ENCODE measurements around the gene SHF.
"Not testable (repeated sequence)": the region's sequence is repeated elsewhere in the genome, so short reads cannot be mapped to it uniquely, and the experiment has no call there.

DNA sequence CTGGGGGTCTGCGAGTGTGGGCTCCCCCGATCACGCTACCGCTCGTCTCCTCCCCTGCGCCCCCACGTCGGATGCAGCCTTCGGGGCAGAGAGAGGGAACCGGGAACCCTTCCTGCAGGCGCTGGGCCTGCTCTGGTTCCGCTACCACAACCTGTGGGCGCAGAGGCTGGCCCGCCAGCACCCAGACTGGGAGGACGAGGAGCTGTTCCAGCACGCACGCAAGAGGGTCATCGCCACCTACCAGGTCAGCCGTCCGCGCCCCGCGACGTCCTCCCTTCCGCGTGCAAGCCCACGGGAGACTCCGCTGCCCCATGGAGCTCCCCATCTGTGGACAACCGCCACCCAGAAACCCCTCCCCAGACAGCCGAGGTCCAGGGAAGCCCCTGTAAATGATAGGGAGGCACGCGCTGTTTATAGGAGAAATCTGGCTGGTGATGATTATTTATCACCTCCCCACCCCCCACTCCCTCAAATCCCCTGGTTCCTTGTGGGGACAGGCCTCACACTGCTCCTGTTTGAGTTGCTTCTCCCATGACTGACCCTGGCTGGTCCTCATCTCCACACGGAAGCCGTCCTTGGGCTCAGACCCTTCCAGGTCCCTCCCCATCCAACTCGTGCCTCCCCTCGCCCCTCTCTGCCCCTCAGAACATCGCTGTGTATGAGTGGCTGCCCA, 51.9 kb downstream of the SHF start:
- TF ChIP-seq, protein P1, sequence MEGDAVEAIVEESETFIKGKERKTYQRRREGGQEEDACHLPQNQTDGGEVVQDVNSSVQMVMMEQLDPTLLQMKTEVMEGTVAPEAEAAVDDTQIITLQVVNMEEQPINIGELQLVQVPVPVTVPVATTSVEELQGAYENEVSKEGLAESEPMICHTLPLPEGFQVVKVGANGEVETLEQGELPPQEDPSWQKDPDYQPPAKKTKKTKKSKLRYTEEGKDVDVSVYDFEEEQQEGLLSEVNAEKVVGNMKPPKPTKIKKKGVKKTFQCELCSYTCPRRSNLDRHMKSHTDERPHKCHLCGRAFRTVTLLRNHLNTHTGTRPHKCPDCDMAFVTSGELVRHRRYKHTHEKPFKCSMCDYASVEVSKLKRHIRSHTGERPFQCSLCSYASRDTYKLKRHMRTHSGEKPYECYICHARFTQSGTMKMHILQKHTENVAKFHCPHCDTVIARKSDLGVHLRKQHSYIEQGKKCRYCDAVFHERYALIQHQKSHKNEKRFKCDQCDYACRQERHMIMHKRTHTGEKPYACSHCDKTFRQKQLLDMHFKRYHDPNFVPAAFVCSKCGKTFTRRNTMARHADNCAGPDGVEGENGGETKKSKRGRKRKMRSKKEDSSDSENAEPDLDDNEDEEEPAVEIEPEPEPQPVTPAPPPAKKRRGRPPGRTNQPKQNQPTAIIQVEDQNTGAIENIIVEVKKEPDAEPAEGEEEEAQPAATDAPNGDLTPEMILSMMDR (optimal IDR thresholded peaks at IDR 0.05 in 1 of 3, IDR thresholded peaks at IDR 0.05 in 1 of 3, conservative IDR thresholded peaks at IDR 0.05 in 1 of 3; ENCODE audit: extremely low read depth in 1 of 3, insufficient read depth in 2 of 3, low read length in 3 of 3): not testable (repeated sequence)
- not testable (repeated sequence) for TF ChIP-seq EZH2 (IDR thresholded peaks at IDR 0.05; ENCODE audit: low read length)

Data from keratinocyte (primary cell).